Activated CD4-positive, alpha-beta T cell treated with anti-CD3 and anti-CD28 coated beads, Interleukin-2, amount 50 U/mL, for 48 hours (primary cell): ENCODE results near the gene KLC4.
A peak's percentile ranks its signal among the peaks of the same experiment; 100 is the strongest.
"Not testable (repeated sequence)": the region's sequence is repeated elsewhere in the genome, so short reads cannot be mapped to it uniquely, and the experiment has no call there.

Experiments
- DNase-seq, 2 experiments: peaks; one replicate each; pipeline ENCODE4 v3.0.0-alpha.2; 2020

Gene KLC4

DNA sequence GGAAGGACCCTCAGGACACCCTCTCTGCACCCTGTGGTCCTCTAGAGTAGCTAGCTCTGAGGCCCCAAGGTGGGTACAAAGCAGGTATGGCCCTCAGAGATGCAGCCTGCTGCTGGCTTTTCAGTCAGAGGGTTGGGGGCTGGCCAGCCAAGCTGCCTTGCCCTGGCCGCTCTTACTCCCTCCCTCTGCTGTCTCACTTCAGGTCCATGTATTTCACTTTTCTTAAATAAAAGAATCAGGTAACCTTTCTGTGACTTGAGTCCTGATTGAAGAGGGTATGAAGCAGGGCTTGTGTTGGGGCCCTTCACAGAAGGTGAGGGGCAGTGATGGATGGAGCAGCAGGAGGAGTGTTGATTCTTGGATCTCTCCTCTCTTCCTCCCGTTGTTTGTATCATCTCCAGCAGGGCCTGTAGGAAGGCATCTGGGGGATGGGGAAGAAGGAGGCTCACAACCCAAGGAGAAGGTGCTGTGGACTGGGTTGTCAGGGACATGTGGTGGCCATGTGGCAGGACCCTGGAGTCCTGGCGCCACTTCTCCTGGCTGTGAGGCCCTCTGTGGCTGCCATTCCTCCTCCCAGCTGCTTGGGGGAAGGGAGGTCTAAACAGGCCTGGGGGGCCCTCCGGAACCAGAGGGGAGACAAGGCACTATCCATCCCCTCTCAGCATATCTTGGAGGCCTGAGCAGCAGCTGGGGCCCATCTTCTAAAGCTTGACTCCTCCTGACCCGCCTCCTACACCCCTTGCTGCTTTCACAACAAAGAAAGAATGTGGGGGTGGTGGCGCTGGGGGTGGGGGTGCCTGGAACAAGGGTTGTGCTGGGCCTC lies 15.6 kb downstream of the KLC4 start:
- DNase-seq, result no peak

GRCh38 chr6:43075670-43076463 lies 16.4 kb downstream of the KLC4 start, which contains the start of gene PTK7:
Gene PTK7, plus strand, starts transcription at chr6:43076314. Its CDS starts 175 bp downstream, at chr6:43076489.
- DNase-seq, result peak; percentile 28 to 39

GRCh38 chr6:43076464-43077332 lies 17.3 kb downstream of the KLC4 start:
- peak; percentile 15 to 21 for DNase-seq

DNA sequence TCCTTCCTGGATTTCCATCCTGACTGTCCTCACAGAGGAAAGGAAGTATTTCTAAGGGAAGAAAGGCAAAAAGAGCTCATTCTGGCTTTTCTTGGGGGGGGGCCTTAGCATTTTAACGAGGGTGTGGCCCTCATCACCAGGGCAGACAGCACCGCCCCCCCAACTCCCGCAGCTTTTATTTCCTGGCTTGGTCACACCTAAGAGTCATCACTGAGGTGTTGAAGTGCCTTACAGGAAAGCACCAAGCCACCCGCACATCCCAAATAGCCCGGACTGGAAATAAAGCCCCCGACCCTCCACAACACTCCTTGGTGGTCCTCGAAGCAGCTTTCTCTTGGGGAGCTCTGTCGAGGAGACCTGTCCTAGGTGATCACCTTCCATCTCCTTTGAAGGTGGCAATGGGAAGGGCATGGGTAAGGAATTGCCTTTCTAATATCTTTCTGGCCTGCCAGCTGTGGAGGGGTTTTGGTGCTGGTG lies 17.9 kb downstream of the KLC4 start:
- no peak for DNase-seq

DNA sequence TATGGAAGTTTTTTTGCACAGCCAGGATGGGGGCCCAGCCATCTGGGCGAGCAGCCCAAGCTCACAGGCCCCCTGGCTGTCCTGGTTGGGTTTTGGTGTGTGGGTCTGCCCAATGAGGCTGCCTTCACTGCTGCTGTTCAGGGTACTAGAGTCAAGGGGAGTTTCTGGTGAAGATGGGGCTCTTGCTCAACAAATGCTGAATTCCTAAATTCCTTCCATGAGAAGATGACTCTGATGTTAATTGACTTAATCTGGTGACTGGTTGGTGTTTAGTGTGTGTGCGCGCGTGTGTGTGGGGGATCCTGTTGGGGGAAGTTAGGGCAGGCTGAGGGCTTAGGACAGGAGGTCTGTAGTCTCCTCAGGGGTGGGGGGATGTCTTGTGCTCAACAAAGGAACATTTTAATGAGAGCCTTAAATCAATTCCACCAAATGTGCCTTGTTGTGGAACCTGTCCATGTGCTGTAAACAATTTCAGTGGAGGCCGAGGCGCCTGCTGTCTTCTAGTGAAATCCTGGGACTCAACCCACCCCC lies 18.6 kb downstream of the KLC4 start:
- no peak for DNase-seq

DNA sequence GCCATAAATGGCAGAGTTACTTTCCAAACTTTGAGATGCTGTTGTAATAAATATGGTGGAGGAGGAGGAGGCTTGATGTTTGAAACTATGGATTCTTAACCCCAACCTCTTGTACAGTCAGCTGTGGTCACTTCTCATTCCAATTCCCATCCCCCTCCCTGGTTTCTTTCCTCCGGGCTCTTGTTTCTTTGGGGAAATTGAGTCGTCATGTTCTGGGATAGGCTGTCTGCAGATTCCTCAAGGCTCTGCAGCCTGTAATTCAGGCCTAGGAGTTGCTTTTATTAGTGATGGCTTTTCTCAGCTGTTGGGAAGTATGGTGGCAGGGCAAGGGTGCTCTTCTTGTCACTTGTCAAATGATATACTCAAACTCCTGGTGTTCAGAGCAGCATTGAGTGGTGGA lies 19.3 kb downstream of the KLC4 start:
- DNase-seq, result no peak

DNA sequence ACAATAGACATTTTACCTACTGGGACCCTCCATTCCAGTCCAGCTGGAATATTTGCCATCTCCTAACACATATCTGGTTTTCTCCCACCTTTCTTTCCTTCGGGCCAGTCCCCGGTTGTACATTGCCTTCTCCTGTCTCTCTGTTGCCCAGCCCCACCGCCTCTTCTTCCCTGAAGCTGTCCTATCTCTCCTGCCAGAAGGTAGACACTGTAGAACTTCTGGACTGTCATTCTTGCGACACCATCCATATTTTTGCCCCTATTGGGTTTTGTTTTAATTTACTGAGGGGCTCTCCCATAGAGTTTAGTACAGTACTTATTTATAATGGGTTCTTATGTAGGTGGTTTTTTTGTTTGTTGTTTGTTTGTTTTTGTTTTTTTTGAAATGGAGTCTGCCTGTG lies 21.6 kb downstream of the KLC4 start:
- DNase-seq, result no peak

- DNase-seq, result not testable (repeated sequence)
These were observed 22.5 kb downstream of the KLC4 start for GRCh38 chr6:43081922-43082321.

- DNase-seq, result no peak
These were observed 23.6 kb downstream of the KLC4 start for GRCh38 chr6:43082806-43083655.

- DNase-seq, result peak; percentile 21 to 30
These were observed 26.7 kb downstream of the KLC4 start for GRCh38 chr6:43086022-43086658.

- DNase-seq, result no peak
These were observed 29.2 kb downstream of the KLC4 start for GRCh38 chr6:43088654-43089056.

GRCh38 chr6:43089467-43089866 lies 30.0 kb downstream of the KLC4 start:
- DNase-seq, result no peak

GRCh38 chr6:43089874-43090558 lies 30.6 kb downstream of the KLC4 start:
- DNase-seq, result no peak

GRCh38 chr6:43090559-43090956 lies 31.1 kb downstream of the KLC4 start:
- no peak for DNase-seq

- no peak for DNase-seq
These were observed 31.6 kb downstream of the KLC4 start for GRCh38 chr6:43091020-43091419.

DNA sequence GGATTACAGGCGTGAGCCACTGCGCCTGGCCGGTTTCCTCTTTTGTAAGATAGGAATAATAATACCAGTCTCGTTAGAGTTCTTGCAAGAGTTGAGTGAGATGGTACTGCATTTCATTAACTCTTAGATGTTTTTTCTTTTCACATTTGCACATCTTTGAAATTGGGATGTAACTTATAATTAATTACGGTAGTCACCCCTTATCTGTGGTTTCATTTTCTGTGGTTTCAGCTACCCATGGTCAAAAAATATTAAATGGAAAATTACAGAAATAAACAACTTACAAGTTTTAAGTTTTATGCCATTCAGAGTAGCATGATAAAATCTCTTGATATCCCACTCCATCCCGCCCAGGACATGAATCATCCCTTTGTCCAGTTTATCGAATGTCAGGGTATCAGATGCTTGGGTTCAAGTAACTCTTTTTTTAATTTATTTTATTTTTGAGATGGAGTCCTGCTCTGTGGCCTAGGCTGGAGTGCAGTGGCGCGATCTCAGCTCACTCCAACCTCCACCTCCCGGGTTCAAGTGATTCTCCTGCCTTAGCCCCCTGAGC lies 32.1 kb downstream of the KLC4 start:
- no peak for DNase-seq

DNA sequence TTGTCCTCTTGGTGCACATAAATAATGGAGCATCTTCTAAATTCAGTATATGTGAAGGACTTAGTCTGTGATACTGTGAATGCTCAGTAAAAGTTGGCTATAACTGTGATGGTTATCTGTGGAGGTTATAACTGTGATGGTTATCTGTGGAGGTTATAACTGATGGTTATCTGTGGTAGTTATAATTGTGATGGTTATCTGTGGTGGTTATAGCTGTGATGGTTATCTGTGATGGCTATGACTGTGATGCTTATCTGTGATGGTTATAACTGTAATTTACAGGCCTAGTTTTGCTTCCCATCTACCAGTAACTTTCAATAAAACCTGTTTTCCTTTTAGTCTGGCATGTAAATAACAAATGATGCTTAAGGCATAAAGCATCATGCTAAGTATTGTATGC lies 33.2 kb downstream of the KLC4 start:
- no peak for DNase-seq

DNA sequence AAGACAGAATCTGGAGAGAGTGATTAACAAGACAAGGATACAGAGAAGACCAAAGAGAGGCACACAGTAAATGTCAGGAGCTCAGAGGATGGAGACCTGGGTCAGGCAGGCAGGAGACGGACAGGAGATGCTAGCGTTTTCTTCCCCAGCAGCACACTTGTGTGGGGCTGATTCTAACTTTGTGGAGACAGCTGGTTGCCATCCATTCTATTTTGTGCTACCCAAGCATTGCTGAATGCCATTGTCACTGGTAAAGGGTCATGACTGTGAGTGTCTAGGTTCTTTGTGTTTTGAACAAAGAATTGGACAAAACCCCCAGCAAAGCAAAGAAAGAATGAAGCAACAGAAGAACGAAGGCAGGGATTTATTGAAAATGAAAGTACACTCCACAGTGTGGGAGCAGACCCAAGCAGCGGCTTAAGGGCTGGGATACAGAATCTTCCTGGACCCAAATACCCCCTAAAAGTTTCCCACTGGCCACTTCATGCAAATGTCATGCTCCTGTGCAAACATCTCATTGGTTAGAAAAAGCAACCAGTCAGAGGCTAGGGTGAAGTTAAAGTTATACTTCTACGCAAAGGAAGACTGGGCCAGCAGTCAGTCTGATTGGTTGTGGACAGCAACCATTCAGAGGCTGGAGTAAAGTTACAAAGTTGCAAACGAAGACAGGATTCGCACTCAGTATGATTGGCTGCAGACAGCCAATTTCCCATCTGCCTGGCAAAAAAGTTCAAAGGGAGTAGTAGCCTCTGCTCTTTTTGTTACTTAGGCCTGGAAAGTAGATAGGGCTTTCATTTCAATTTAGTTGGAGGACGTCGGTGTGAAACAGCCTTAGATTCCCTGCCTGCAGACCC lies 34.2 kb downstream of the KLC4 start:
- no peak for DNase-seq

- DNase-seq, result no peak
These were observed 36.5 kb downstream of the KLC4 start for GRCh38 chr6:43095939-43096338.
